Ascending aorta (tissue), 2 donors: ENCODE measurements around the gene TBX4. TPM values are rescaled to one million over a fixed set of nuclear protein-coding genes. Genes with fewer than 3 reads are reported as not detected.

ENCODE experiments used
- DNase-seq, 2 donors: peaks; one replicate each; pipeline ENCODE4 v3.0.0-alpha.2; 2019; ENCODE audit warnings: low spot score in 2 of 2
- H3K27ac ChIP-seq, 2 donors: fragments of 200-600 bp; sonication (generic); one replicate each; pipeline ENCODE4 v1.5.1; 2016 to 2017; ENCODE audit warnings: mild to moderate bottlenecking in 1 of 2
- H3K27me3 ChIP-seq: fragments of 200-600 bp; sonication (generic); one replicate; pipeline ENCODE4 v1.5.1; 2017
- H3K36me3 ChIP-seq, 2 donors: fragments of 200-600 bp; sonication (generic); one replicate each; pipeline ENCODE4 v1.5.1; 2016
- H3K4me1 ChIP-seq, 2 donors: fragments of 200-600 bp; sonication (generic); one replicate each; pipeline ENCODE4 v1.5.1; 2016 to 2017; ENCODE audit warnings: mild to moderate bottlenecking in 1 of 2
- H3K4me3 ChIP-seq, 2 donors: fragments of 200-600 bp; sonication (generic); one replicate each; pipeline ENCODE4 v1.5.1; 2016 to 2017; ENCODE audit warnings: mild to moderate bottlenecking in 1 of 2
- H3K9me3 ChIP-seq, 2 donors: fragments of 200-600 bp; sonication (generic); one replicate each; pipeline ENCODE4 v1.5.1; 2016
- intact Hi-C: fragments of 100-400 bp; cut with DNase I; formaldehyde crosslinking; loops from one replicate; pipeline ENCODE4 v1.15.1; 2023
- total RNA-seq: library from RNA; depleted of rRNA; stranded (reverse); fragments of >200 nt; gene quantifications from one replicate; pipeline ENCODE4 v1.1.0, GENCODE V29; 2016
- TF ChIP-seq, protein P1 (sequence below), 3 experiments: fragments of 200-600 bp in 2 of 3; fragments of 450-650 bp in 1 of 3; sonication (generic) in 2 of 3; IDR thresholded peaks; one replicate each; pipeline ENCODE4 v1.5.1; 2016 to 2019; ENCODE audit warnings: antibody characterized with exemption in 3 of 3, mild to moderate bottlenecking in 1 of 3, moderate library complexity in 1 of 3

Gene TBX4
- total RNA-seq, 1 donor from 2014 or later: not detected

- peaks cover 5 to 14% of the 10 kb centered on the region in 2 donors for H3K4me1 ChIP-seq
- intact Hi-C loops: no loop called here
- peaks cover 39% of the 10 kb centered on the region for H3K27me3 ChIP-seq
- no peaks in the 10 kb centered on the region for H3K9me3 ChIP-seq
- no peak for DNase-seq
- no peaks in the 10 kb centered on the region for H3K36me3 ChIP-seq
- H3K4me3 ChIP-seq: no peak overlapping the region
- no peak overlapping the region for H3K27ac ChIP-seq
- TF ChIP-seq, protein P1, sequence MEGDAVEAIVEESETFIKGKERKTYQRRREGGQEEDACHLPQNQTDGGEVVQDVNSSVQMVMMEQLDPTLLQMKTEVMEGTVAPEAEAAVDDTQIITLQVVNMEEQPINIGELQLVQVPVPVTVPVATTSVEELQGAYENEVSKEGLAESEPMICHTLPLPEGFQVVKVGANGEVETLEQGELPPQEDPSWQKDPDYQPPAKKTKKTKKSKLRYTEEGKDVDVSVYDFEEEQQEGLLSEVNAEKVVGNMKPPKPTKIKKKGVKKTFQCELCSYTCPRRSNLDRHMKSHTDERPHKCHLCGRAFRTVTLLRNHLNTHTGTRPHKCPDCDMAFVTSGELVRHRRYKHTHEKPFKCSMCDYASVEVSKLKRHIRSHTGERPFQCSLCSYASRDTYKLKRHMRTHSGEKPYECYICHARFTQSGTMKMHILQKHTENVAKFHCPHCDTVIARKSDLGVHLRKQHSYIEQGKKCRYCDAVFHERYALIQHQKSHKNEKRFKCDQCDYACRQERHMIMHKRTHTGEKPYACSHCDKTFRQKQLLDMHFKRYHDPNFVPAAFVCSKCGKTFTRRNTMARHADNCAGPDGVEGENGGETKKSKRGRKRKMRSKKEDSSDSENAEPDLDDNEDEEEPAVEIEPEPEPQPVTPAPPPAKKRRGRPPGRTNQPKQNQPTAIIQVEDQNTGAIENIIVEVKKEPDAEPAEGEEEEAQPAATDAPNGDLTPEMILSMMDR (IDR thresholded peaks at IDR 0.05): no peak
These were observed 3.3 kb downstream of the TBX4 start for GRCh38 chr17:61455324-61456060.

DNA sequence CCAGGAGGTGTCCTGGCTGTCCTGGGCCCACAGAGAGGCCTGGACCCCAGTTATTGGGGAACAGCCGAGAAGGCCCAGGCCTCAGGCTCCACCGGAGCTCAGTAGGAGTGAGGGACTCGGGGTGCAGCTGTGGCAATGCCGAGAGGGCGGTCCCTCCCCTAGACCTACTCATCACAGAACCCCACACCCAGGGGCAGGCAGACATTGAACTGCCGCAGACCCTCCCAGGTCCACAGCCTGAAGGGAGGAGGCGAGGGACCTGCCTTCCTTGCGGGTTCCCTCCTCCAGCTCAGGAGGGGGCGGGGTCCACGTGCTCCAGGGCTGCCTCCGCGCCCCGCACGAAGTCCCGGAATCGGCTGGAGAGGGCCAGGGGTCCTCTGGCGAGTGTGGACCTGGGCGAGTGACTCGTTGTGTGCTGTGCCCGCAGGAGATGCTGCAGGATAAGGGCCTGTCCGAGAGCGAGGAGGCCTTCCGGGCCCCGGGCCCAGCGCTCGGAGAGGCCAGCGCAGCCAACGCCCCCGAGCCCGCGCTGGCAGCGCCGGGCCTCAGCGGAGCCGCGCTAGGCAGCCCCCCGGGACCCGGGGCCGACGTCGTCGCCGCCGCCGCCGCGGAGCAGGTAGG, 3.9 kb downstream of the TBX4 start:
- TF ChIP-seq, protein P1 (IDR thresholded peaks at IDR 0.05): no peak
- H3K4me3 ChIP-seq: no peak overlapping the region
- no peaks in the 10 kb centered on the region for H3K36me3 ChIP-seq
- H3K9me3 ChIP-seq: no peaks in the 10 kb centered on the region
- no peak overlapping the region for H3K27ac ChIP-seq
- H3K27me3 ChIP-seq: peaks cover 37% of the 10 kb centered on the region
- intact Hi-C loops: no loop called here
- peaks cover 5 to 14% of the 10 kb centered on the region in 2 donors for H3K4me1 ChIP-seq
- DNase-seq: no peak

DNA sequence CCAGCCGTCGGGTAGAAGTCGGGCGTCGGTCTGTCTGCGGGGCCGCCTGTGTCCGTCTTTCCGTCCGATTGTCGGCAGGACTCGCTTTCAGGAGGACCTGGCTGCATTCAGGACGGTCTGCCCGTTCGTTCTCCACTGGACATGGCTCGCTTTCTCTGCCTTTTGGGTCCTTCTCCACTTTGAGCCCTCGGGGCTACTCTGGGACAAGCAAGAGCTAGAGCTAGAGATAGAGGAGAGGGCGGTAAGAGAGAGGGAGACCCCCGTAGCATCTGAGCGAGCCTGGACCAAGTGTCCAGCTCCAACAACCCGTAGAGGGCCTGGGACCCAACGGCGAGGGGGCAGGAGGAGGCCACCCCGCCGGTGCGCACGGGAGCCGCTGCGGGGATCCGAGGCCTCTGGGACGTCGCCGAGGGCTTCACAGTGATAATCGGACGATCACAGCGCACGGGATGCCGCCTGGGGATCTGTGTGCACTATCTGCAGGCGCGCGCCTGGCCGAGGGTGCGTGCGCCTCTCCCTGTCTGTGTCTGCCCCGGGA, 4.5 kb downstream of the TBX4 start:
- TF ChIP-seq, protein P1 (IDR thresholded peaks at IDR 0.05): no peak
- Histone ChIP-seq H3K9me3 (no peaks in the 10 kb centered on the region), H3K27ac (no peak overlapping the region), H3K4me3 (peak overlapping the region; percentile 20 to 56), H3K4me1 (peaks cover 3 to 10% of the 10 kb centered on the region in 2 donors), H3K36me3 (no peaks in the 10 kb centered on the region), H3K27me3 (peaks cover 33% of the 10 kb centered on the region)
- DNase-seq: peak in 1 of 2 donors; percentile 44
- intact Hi-C loops: no loop called here

DNA sequence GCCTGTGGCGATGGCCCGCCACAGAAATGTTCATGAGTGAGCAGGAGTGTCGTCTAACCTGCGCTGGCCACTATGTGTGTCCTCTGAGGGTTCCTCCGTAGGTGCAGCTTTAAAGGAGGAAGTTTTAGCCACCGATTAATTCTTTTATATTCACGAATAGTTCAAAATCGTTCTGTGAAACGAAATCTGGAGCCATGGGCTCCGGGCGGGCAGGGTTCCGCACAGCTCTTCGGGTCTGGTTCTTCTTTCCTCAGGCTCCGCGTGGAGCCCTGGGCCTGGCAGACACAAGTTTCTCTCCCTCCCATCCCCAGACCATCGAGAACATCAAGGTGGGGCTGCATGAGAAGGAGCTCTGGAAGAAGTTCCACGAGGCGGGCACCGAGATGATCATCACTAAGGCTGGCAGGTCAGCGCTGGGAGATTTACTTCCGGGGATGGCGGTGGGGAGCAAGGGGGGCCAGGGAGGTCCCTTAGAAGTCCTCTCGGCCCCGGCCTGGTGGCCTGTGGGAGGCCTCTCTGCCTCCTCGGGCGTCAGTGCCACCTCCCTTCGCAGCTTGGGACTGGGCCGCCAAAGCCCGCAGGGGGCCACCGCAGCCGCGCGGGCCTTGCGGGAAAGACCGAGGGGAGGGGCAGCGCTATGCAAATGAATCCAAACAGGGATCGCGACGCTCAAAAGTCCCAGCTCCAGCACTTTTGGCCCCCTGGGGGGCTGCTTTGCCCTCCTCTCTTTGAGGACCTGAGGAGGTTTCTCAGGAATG, 5.2 kb downstream of the TBX4 start:
- H3K27me3 ChIP-seq: peaks cover 33% of the 10 kb centered on the region
- H3K27ac ChIP-seq: no peak overlapping the region
- no peaks in the 10 kb centered on the region for H3K36me3 ChIP-seq
- intact Hi-C loops: no loop called here
- H3K4me1 ChIP-seq: peaks cover 5 to 11% of the 10 kb centered on the region in 2 donors
- peak in 1 of 2 donors; percentile 59 for DNase-seq
- TF ChIP-seq, protein P1 (IDR thresholded peaks at IDR 0.05): no peak
- peak overlapping the region; percentile 20 to 56 for H3K4me3 ChIP-seq
- H3K9me3 ChIP-seq: no peaks in the 10 kb centered on the region

- peak in 1 of 2 donors; percentile 33 for DNase-seq
- H3K36me3 ChIP-seq: no peaks in the 10 kb centered on the region
- H3K27me3 ChIP-seq: peaks cover 28% of the 10 kb centered on the region
- TF ChIP-seq, protein P1 (IDR thresholded peaks at IDR 0.05): no peak
- no peaks in the 10 kb centered on the region for H3K9me3 ChIP-seq
- H3K4me1 ChIP-seq: peaks cover 5 to 8% of the 10 kb centered on the region in 2 donors
- peak overlapping the region in 1 of 2 donors; percentile 56 for H3K4me3 ChIP-seq
- no peak overlapping the region for H3K27ac ChIP-seq
- intact Hi-C loops: no loop called here
These were observed 5.8 kb downstream of the TBX4 start for GRCh38 chr17:61458000-61458399.
